ENCODE results near the gene PPP2R2D. TPM values are rescaled to one million over a fixed set of nuclear protein-coding genes. Genes with fewer than 3 reads are reported as not detected.

Gene PPP2R2D
- total and polyA plus RNA-seq, 2 donors: 29.3 to 32.3 TPM

DNA sequence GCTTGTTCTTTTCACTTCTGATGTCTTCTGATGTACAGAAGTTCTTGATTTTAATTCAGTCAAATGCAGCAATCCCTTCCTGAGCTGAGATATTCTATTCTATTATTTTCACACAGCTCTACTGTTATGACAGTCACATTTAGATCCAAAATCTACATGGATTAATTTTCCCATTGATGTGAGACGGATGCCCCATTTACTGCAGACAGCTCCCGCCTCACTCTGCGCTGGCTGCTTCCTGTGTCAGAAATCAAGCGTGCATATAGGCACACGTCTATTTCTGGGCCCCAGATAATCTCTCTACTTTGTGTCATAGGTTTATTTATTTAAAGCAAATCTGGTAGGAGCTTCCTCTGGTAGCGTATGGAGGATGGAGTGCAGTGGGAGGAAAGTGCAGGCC, 74.2 kb downstream of the PPP2R2D start:
- DNase-seq (ENCODE audit: low read depth in 6 of 9, low spot score in 9 of 9): no peak
- Histone ChIP-seq H3K27ac (ENCODE audit: low read depth in 1 of 2, low read length in 1 of 2) (no peak overlapping the region), H3K9me3 (ENCODE audit: control insufficient read depth in 2 of 2, insufficient read depth in 1 of 2, low read length in 1 of 2) (no peaks in the 10 kb centered on the region), H3K36me3 (ENCODE audit: control insufficient read depth in 2 of 2, insufficient read depth in 2 of 2, low read length in 1 of 2) (peaks cover 3 to 14% of the 10 kb centered on the region in 2 donors), H3K4me3 (ENCODE audit: low read length in 2 of 2) (no peak overlapping the region), H3K27me3 (ENCODE audit: control insufficient read depth in 2 of 2, insufficient read depth in 1 of 2, low read length in 1 of 2) (peaks cover 6 to 17% of the 10 kb centered on the region in 2 donors), H3K4me1 (ENCODE audit: control insufficient read depth in 2 of 2, insufficient read depth in 2 of 2, low read length in 2 of 2) (peaks cover 7 to 19% of the 10 kb centered on the region in 2 donors)
- 96% methylated on average over 6 of the region's 6 CpGs for WGBS

DNA sequence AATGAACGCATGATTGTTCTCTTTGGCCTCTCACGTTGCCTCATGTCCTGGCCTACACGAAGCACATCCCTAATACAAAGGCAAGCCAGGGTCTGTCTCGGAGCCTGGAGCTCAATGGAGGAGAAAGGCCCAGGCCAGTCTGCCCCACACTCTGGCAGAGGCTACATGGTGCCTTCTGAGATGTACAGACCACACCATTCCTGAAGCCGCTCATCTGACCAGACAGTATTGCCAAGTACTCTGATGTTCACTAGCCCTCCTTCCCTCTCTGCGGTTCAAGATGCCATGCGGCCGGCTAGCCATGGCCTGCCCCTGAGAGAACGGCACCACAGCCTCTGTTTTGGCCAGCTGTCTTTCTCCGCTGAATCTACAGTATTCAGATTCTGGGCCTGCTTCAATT, 75.0 kb downstream of the PPP2R2D start:
- H3K36me3 ChIP-seq (ENCODE audit: control insufficient read depth in 2 of 2, insufficient read depth in 2 of 2, low read length in 1 of 2): peaks cover 0 to 7% of the 10 kb centered on the region in 2 donors
- peaks cover 9 to 21% of the 10 kb centered on the region in 2 donors for H3K4me1 ChIP-seq (ENCODE audit: control insufficient read depth in 2 of 2, insufficient read depth in 2 of 2, low read length in 2 of 2)
- 97% methylated on average over 10 of the region's 10 CpGs for WGBS
- H3K27me3 ChIP-seq (ENCODE audit: control insufficient read depth in 2 of 2, insufficient read depth in 1 of 2, low read length in 1 of 2): peaks cover 12 to 25% of the 10 kb centered on the region in 2 donors
- no peak overlapping the region for H3K27ac ChIP-seq (ENCODE audit: low read depth in 1 of 2, low read length in 1 of 2)
- H3K9me3 ChIP-seq (ENCODE audit: control insufficient read depth in 2 of 2, insufficient read depth in 1 of 2, low read length in 1 of 2): no peaks in the 10 kb centered on the region
- no peak overlapping the region for H3K4me3 ChIP-seq (ENCODE audit: low read length in 2 of 2)
- no peak for DNase-seq (ENCODE audit: low read depth in 6 of 9, low spot score in 9 of 9)

GRCh38 chr10:131977323-131978096, 76.7 kb downstream of the PPP2R2D start:
- WGBS: 97% methylated on average over 13 of the region's 13 CpGs
- peaks cover 13 to 19% of the 10 kb centered on the region in 2 donors for H3K4me1 ChIP-seq (ENCODE audit: control insufficient read depth in 2 of 2, insufficient read depth in 2 of 2, low read length in 2 of 2)
- H3K27ac ChIP-seq (ENCODE audit: low read depth in 1 of 2, low read length in 1 of 2): no peak overlapping the region
- no peaks in the 10 kb centered on the region for H3K36me3 ChIP-seq (ENCODE audit: control insufficient read depth in 2 of 2, insufficient read depth in 2 of 2, low read length in 1 of 2)
- DNase-seq (ENCODE audit: low read depth in 6 of 9, low spot score in 9 of 9): no peak
- peaks cover 0 to 1% of the 10 kb centered on the region in 2 donors for H3K9me3 ChIP-seq (ENCODE audit: control insufficient read depth in 2 of 2, insufficient read depth in 1 of 2, low read length in 1 of 2)
- peaks cover 26 to 39% of the 10 kb centered on the region in 2 donors for H3K27me3 ChIP-seq (ENCODE audit: control insufficient read depth in 2 of 2, insufficient read depth in 1 of 2, low read length in 1 of 2)
- no peak overlapping the region for H3K4me3 ChIP-seq (ENCODE audit: low read length in 2 of 2)

DNA sequence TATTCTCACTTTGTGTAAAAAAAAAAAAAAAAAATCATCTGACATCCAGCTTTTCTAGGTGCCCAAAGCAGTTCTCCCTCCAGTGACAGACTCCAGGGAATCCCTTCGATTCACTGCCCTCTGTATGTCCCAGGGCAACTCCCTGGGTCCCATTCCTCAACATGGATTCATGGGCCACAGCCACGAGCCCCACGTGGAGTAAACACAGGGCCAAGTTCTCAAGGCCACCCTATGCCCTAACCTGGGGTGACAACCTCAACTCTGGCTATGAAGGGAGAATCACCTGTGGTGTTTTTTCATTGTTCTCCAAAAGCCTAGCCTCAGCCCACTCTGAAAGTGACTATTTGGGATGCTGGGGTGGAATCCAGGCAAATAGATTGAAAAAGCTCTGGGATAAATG, 77.6 kb downstream of the PPP2R2D start:
- Histone ChIP-seq H3K27me3 (ENCODE audit: control insufficient read depth in 2 of 2, insufficient read depth in 1 of 2, low read length in 1 of 2) (peaks cover 33 to 48% of the 10 kb centered on the region in 2 donors), H3K4me3 (ENCODE audit: low read length in 2 of 2) (no peak overlapping the region), H3K9me3 (ENCODE audit: control insufficient read depth in 2 of 2, insufficient read depth in 1 of 2, low read length in 1 of 2) (peaks cover 0 to 1% of the 10 kb centered on the region in 2 donors), H3K4me1 (ENCODE audit: control insufficient read depth in 2 of 2, insufficient read depth in 2 of 2, low read length in 2 of 2) (peaks cover 6 to 14% of the 10 kb centered on the region in 2 donors), H3K36me3 (ENCODE audit: control insufficient read depth in 2 of 2, insufficient read depth in 2 of 2, low read length in 1 of 2) (no peaks in the 10 kb centered on the region), H3K27ac (ENCODE audit: low read depth in 1 of 2, low read length in 1 of 2) (no peak overlapping the region)
- WGBS: 93% methylated on average over 3 of the region's 3 CpGs
- no peak for DNase-seq (ENCODE audit: low read depth in 6 of 9, low spot score in 9 of 9)

- 94% methylated on average over 6 of the region's 6 CpGs for WGBS
- H3K4me1 ChIP-seq (ENCODE audit: control insufficient read depth in 2 of 2, insufficient read depth in 2 of 2, low read length in 2 of 2): peaks cover 6 to 10% of the 10 kb centered on the region in 2 donors
- H3K4me3 ChIP-seq (ENCODE audit: low read length in 2 of 2): no peak overlapping the region
- no peak overlapping the region for H3K27ac ChIP-seq (ENCODE audit: low read depth in 1 of 2, low read length in 1 of 2)
- no peaks in the 10 kb centered on the region for H3K36me3 ChIP-seq (ENCODE audit: control insufficient read depth in 2 of 2, insufficient read depth in 2 of 2, low read length in 1 of 2)
- peaks cover 0 to 1% of the 10 kb centered on the region in 2 donors for H3K9me3 ChIP-seq (ENCODE audit: control insufficient read depth in 2 of 2, insufficient read depth in 1 of 2, low read length in 1 of 2)
- H3K27me3 ChIP-seq (ENCODE audit: control insufficient read depth in 2 of 2, insufficient read depth in 1 of 2, low read length in 1 of 2): peaks cover 36 to 53% of the 10 kb centered on the region in 2 donors
- no peak for DNase-seq (ENCODE audit: low read depth in 6 of 9, low spot score in 9 of 9)
Observed at GRCh38 chr10:131978851-131979250, 78.0 kb downstream of the PPP2R2D start.

DNA sequence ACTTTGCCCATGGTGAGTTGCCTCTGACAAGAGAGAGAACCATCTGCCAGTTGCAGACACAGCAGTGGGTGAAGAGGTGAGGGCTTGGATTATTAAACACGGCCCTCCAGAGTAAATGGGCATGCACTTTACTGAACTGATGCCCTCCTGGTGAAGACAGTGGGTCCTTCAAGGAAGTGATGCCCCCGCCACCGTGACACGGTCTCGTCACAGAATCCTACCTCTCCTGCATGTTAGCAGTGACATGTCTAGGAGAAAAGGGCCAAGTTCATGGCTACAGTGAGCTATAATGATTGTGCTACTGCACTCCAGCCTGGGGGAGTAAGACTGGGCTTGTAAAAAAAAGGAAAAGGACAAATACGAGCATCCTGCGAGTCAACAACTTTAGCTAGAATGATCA, 78.5 kb downstream of the PPP2R2D start:
- 89% methylated on average over 7 of the region's 7 CpGs for WGBS
- DNase-seq (ENCODE audit: low read depth in 6 of 9, low spot score in 9 of 9): no peak
- Histone ChIP-seq H3K4me1 (ENCODE audit: control insufficient read depth in 2 of 2, insufficient read depth in 2 of 2, low read length in 2 of 2) (peaks cover 6 to 10% of the 10 kb centered on the region in 2 donors), H3K27me3 (ENCODE audit: control insufficient read depth in 2 of 2, insufficient read depth in 1 of 2, low read length in 1 of 2) (peaks cover 36 to 56% of the 10 kb centered on the region in 2 donors), H3K27ac (ENCODE audit: low read depth in 1 of 2, low read length in 1 of 2) (no peak overlapping the region), H3K9me3 (ENCODE audit: control insufficient read depth in 2 of 2, insufficient read depth in 1 of 2, low read length in 1 of 2) (peaks cover 0 to 1% of the 10 kb centered on the region in 2 donors), H3K36me3 (ENCODE audit: control insufficient read depth in 2 of 2, insufficient read depth in 2 of 2, low read length in 1 of 2) (no peaks in the 10 kb centered on the region), H3K4me3 (ENCODE audit: low read length in 2 of 2) (no peak overlapping the region)

DNA sequence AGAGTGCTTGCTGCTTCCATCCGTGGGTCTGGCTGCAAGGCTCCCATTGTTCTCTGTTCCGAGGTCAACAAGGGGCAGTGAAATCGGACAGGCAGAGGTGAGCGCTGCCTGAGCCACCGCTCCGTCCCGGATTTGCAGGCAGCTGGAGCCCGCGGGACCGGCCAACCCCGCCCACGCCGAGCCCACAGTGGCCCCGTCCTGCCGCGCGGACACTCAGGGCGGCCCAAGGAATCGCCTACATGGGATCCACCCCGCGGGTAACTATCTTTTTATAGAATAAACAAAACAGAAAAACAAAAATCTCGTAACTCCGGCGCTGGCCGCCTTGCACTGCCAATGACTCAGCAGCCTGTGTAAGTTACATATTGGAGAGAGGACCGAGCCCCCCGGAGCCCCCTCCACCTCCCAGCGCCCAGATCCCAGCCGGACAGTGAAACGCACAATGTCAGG, 79.0 kb downstream of the PPP2R2D start:
- no peak for DNase-seq (ENCODE audit: low read depth in 6 of 9, low spot score in 9 of 9)

DNA sequence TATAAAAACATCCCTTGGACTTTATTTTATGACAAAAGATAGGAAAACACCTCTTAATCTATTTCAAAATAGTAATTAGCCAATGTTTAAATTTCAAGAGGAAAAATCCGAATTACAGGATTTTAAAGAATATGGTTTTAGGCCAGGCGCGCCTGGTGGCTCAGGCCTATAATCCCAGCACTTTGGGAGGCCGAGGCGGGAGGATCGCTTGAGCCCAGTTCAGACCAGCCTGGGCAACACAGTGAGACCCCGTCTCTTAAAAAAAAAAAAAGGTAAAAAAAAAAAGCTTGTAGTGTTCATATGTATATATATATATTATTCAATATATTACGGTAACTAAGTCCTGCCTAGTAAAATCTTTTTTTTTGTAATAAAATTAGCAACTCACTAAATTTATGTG, 79.5 kb downstream of the PPP2R2D start:
- Histone ChIP-seq H3K36me3 (ENCODE audit: control insufficient read depth in 2 of 2, insufficient read depth in 2 of 2, low read length in 1 of 2) (no peaks in the 10 kb centered on the region), H3K9me3 (ENCODE audit: control insufficient read depth in 2 of 2, insufficient read depth in 1 of 2, low read length in 1 of 2) (peaks cover 0 to 1% of the 10 kb centered on the region in 2 donors), H3K4me3 (ENCODE audit: low read length in 2 of 2) (no peak overlapping the region), H3K27me3 (ENCODE audit: control insufficient read depth in 2 of 2, insufficient read depth in 1 of 2, low read length in 1 of 2) (peaks cover 38 to 63% of the 10 kb centered on the region in 2 donors), H3K27ac (ENCODE audit: low read depth in 1 of 2, low read length in 1 of 2) (no peak overlapping the region), H3K4me1 (ENCODE audit: control insufficient read depth in 2 of 2, insufficient read depth in 2 of 2, low read length in 2 of 2) (peaks cover 6 to 10% of the 10 kb centered on the region in 2 donors)
- DNase-seq (ENCODE audit: low read depth in 6 of 9, low spot score in 9 of 9): no peak
- WGBS: 95% methylated on average over 8 of the region's 8 CpGs

More for the DNA sequence above, 79.0 kb downstream of the PPP2R2D start:
- H3K4me3 ChIP-seq (ENCODE audit: low read length in 2 of 2): no peak overlapping the region
- 51% methylated on average over 30 of the region's 30 CpGs for WGBS
- H3K27me3 ChIP-seq (ENCODE audit: control insufficient read depth in 2 of 2, insufficient read depth in 1 of 2, low read length in 1 of 2): peaks cover 36 to 61% of the 10 kb centered on the region in 2 donors
- H3K27ac ChIP-seq (ENCODE audit: low read depth in 1 of 2, low read length in 1 of 2): no peak overlapping the region
- no peaks in the 10 kb centered on the region for H3K36me3 ChIP-seq (ENCODE audit: control insufficient read depth in 2 of 2, insufficient read depth in 2 of 2, low read length in 1 of 2)
- peaks cover 6 to 10% of the 10 kb centered on the region in 2 donors for H3K4me1 ChIP-seq (ENCODE audit: control insufficient read depth in 2 of 2, insufficient read depth in 2 of 2, low read length in 2 of 2)
- peaks cover 0 to 1% of the 10 kb centered on the region in 2 donors for H3K9me3 ChIP-seq (ENCODE audit: control insufficient read depth in 2 of 2, insufficient read depth in 1 of 2, low read length in 1 of 2)

DNA sequence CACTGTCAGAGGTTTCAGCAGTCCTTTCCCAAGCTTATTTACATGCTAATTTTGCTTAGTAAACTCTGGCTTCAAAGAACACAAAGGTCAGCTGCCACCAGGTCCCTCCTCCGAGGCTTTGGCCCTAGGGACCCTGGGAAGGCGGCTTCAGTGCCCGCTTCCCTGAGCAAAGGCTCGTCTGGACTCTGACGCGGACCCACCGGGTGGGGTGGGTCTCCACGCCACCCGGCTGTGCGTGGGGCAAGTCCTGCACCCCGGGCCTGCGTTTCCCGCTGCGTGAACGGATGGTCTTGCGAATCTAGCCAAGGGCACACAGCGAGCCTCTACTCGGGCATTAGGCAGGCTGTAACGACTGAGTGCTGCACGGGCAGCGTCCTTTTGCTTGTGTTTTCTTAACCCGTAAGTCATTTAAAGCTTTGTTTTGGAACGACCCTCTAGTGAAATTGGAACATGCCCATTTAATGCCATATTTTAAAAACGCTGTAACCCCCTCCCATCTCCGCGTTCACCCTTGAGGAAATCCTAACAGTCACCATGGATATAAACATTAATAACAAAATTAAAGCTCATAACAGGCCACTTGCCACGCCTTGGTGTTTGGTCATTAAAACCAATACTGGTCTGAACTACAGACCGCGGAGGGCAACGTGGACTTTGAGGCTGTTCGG, 80.1 kb downstream of the PPP2R2D start:
- H3K27me3 ChIP-seq (ENCODE audit: control insufficient read depth in 2 of 2, insufficient read depth in 1 of 2, low read length in 1 of 2): peaks cover 38 to 69% of the 10 kb centered on the region in 2 donors
- H3K9me3 ChIP-seq (ENCODE audit: control insufficient read depth in 2 of 2, insufficient read depth in 1 of 2, low read length in 1 of 2): peaks cover 0 to 1% of the 10 kb centered on the region in 2 donors
- DNase-seq (ENCODE audit: low read depth in 6 of 9, low spot score in 9 of 9): no peak
- WGBS: 17% methylated on average over 31 of the region's 31 CpGs
- H3K4me3 ChIP-seq (ENCODE audit: low read length in 2 of 2): peak overlapping the region; percentile 52 to 70
- H3K27ac ChIP-seq (ENCODE audit: low read depth in 1 of 2, low read length in 1 of 2): no peak overlapping the region
- no peaks in the 10 kb centered on the region for H3K36me3 ChIP-seq (ENCODE audit: control insufficient read depth in 2 of 2, insufficient read depth in 2 of 2, low read length in 1 of 2)
- peaks cover 6 to 10% of the 10 kb centered on the region in 2 donors for H3K4me1 ChIP-seq (ENCODE audit: control insufficient read depth in 2 of 2, insufficient read depth in 2 of 2, low read length in 2 of 2)

Data from thymus (tissue), 11 donors.